Measurements from ENCODE around the gene FEM1A.

DNA sequence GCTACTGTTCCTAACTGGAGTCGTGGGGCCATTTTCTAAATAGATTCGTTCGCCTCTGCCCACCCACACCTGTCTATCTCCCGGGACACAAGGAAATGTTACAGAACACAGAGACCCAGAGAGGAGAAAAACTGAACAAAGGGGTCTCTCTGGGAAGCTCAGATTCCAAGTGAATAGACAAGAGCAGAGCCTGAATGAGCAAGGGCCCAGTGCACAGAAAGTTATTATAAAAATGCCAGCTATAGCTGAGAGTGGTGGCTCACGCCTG is 27.2 kb upstream of the FEM1A start:
- TF ChIP-seq, protein P1, sequence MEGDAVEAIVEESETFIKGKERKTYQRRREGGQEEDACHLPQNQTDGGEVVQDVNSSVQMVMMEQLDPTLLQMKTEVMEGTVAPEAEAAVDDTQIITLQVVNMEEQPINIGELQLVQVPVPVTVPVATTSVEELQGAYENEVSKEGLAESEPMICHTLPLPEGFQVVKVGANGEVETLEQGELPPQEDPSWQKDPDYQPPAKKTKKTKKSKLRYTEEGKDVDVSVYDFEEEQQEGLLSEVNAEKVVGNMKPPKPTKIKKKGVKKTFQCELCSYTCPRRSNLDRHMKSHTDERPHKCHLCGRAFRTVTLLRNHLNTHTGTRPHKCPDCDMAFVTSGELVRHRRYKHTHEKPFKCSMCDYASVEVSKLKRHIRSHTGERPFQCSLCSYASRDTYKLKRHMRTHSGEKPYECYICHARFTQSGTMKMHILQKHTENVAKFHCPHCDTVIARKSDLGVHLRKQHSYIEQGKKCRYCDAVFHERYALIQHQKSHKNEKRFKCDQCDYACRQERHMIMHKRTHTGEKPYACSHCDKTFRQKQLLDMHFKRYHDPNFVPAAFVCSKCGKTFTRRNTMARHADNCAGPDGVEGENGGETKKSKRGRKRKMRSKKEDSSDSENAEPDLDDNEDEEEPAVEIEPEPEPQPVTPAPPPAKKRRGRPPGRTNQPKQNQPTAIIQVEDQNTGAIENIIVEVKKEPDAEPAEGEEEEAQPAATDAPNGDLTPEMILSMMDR (IDR thresholded peaks at IDR 0.05; ENCODE audit: poor library complexity, severe bottlenecking), result no peak
- TF ChIP-seq MXI1 (conservative IDR thresholded peaks at IDR 0.05; ENCODE audit: poor library complexity, severe bottlenecking) (no peak), SMC3 (conservative IDR thresholded peaks at IDR 0.05; ENCODE audit: poor library complexity) (no peak), EZH2 (IDR thresholded peaks at IDR 0.05; ENCODE audit: borderline replicate concordance, insufficient read depth, low read length, poor library complexity, severe bottlenecking) (no peak), POLR2AphosphoS5 (IDR thresholded peaks at IDR 0.05) (no peak), RAD21 (conservative IDR thresholded peaks at IDR 0.05) (no peak)
- TF ChIP-seq, protein P2, sequence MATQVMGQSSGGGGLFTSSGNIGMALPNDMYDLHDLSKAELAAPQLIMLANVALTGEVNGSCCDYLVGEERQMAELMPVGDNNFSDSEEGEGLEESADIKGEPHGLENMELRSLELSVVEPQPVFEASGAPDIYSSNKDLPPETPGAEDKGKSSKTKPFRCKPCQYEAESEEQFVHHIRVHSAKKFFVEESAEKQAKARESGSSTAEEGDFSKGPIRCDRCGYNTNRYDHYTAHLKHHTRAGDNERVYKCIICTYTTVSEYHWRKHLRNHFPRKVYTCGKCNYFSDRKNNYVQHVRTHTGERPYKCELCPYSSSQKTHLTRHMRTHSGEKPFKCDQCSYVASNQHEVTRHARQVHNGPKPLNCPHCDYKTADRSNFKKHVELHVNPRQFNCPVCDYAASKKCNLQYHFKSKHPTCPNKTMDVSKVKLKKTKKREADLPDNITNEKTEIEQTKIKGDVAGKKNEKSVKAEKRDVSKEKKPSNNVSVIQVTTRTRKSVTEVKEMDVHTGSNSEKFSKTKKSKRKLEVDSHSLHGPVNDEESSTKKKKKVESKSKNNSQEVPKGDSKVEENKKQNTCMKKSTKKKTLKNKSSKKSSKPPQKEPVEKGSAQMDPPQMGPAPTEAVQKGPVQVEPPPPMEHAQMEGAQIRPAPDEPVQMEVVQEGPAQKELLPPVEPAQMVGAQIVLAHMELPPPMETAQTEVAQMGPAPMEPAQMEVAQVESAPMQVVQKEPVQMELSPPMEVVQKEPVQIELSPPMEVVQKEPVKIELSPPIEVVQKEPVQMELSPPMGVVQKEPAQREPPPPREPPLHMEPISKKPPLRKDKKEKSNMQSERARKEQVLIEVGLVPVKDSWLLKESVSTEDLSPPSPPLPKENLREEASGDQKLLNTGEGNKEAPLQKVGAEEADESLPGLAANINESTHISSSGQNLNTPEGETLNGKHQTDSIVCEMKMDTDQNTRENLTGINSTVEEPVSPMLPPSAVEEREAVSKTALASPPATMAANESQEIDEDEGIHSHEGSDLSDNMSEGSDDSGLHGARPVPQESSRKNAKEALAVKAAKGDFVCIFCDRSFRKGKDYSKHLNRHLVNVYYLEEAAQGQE (IDR thresholded peaks at IDR 0.05; ENCODE audit: borderline replicate concordance), result no peak

Measured in neural cell (in vitro differentiated cells).